ENCODE data around the gene PSAPL1.

The PSAPL1 gene

GRCh38 chr4:7424553-7425111 lies 10.1 kb downstream of the PSAPL1 start:
- no peaks in the 10 kb centered on the region for H3K4me1 ChIP-seq (ENCODE audit: low read depth, poor library complexity, severe bottlenecking)
- H4K20me1 ChIP-seq (ENCODE audit: insufficient read depth), result no peaks in the 10 kb centered on the region
- H3K4me3 ChIP-seq (IDR thresholded peaks at IDR 0.05; ENCODE audit: insufficient read depth, low read depth, low read length), result no peak overlapping the region
- no peak overlapping the region for H2AFZ ChIP-seq (ENCODE audit: low read depth)
- no peaks in the 10 kb centered on the region for H3K36me3 ChIP-seq (ENCODE audit: insufficient read depth)
- H3K27me3 ChIP-seq (ENCODE audit: insufficient read depth, low read depth), result peaks cover 2% of the 10 kb centered on the region; the same call in 1 of the 2 replicates
- H3K4me2 ChIP-seq, result no peak overlapping the region
- no peaks in the 10 kb centered on the region for H3K79me2 ChIP-seq (ENCODE audit: insufficient read depth, low read depth)
- TF ChIP-seq CTCF (conservative IDR thresholded peaks at IDR 0.05; ENCODE audit: low read depth, low read length), result no peak
- no peak overlapping the region for H3K27ac ChIP-seq
- H3K9ac ChIP-seq, result no peak overlapping the region

GRCh38 chr4:7423801-7424552 lies 10.8 kb downstream of the PSAPL1 start:
- no peaks in the 10 kb centered on the region for H4K20me1 ChIP-seq (ENCODE audit: insufficient read depth)
- peaks cover 2% of the 10 kb centered on the region; the same call in 1 of the 2 replicates for H3K27me3 ChIP-seq (ENCODE audit: insufficient read depth, low read depth)
- no peak for TF ChIP-seq CTCF (conservative IDR thresholded peaks at IDR 0.05; ENCODE audit: low read depth, low read length)
- no peaks in the 10 kb centered on the region for H3K4me1 ChIP-seq (ENCODE audit: low read depth, poor library complexity, severe bottlenecking)
- H3K4me2 ChIP-seq, result no peak overlapping the region
- H3K4me3 ChIP-seq (IDR thresholded peaks at IDR 0.05; ENCODE audit: insufficient read depth, low read depth, low read length), result no peak overlapping the region
- H3K79me2 ChIP-seq (ENCODE audit: insufficient read depth, low read depth), result no peaks in the 10 kb centered on the region
- no peak overlapping the region for H2AFZ ChIP-seq (ENCODE audit: low read depth)
- no peak overlapping the region for H3K27ac ChIP-seq
- H3K9ac ChIP-seq, result no peak overlapping the region
- H3K36me3 ChIP-seq (ENCODE audit: insufficient read depth), result no peaks in the 10 kb centered on the region

GRCh38 chr4:7423391-7423790 lies 11.3 kb downstream of the PSAPL1 start:
- H4K20me1 ChIP-seq (ENCODE audit: insufficient read depth), result no peaks in the 10 kb centered on the region

GRCh38 chr4:7422898-7423180 lies 11.9 kb downstream of the PSAPL1 start:
- H3K36me3 ChIP-seq (ENCODE audit: insufficient read depth), result no peaks in the 10 kb centered on the region
- no peak overlapping the region for H3K27ac ChIP-seq
- H3K4me2 ChIP-seq, result no peak overlapping the region
- no peak overlapping the region for H3K4me3 ChIP-seq (IDR thresholded peaks at IDR 0.05; ENCODE audit: insufficient read depth, low read depth, low read length)
- H2AFZ ChIP-seq (ENCODE audit: low read depth), result no peak overlapping the region
- no peaks in the 10 kb centered on the region for H3K4me1 ChIP-seq (ENCODE audit: low read depth, poor library complexity, severe bottlenecking)
- peaks cover 2% of the 10 kb centered on the region; the same call in 1 of the 2 replicates for H3K27me3 ChIP-seq (ENCODE audit: insufficient read depth, low read depth)
- TF ChIP-seq CTCF (conservative IDR thresholded peaks at IDR 0.05; ENCODE audit: low read depth, low read length), result no peak
- H3K9ac ChIP-seq, result no peak overlapping the region
- H3K79me2 ChIP-seq (ENCODE audit: insufficient read depth, low read depth), result no peaks in the 10 kb centered on the region
- no peaks in the 10 kb centered on the region for H4K20me1 ChIP-seq (ENCODE audit: insufficient read depth)

More at GRCh38 chr4:7423391-7423790, 11.3 kb downstream of the PSAPL1 start:
- no peak for TF ChIP-seq CTCF (conservative IDR thresholded peaks at IDR 0.05; ENCODE audit: low read depth, low read length)
- no peaks in the 10 kb centered on the region for H3K36me3 ChIP-seq (ENCODE audit: insufficient read depth)
- H3K27me3 ChIP-seq (ENCODE audit: insufficient read depth, low read depth), result peaks cover 2% of the 10 kb centered on the region; the same call in 1 of the 2 replicates
- no peak overlapping the region for H3K4me3 ChIP-seq (IDR thresholded peaks at IDR 0.05; ENCODE audit: insufficient read depth, low read depth, low read length)
- H3K27ac ChIP-seq, result no peak overlapping the region
- H3K4me1 ChIP-seq (ENCODE audit: low read depth, poor library complexity, severe bottlenecking), result no peaks in the 10 kb centered on the region
- no peak overlapping the region for H3K4me2 ChIP-seq
- no peaks in the 10 kb centered on the region for H3K79me2 ChIP-seq (ENCODE audit: insufficient read depth, low read depth)
- no peak overlapping the region for H3K9ac ChIP-seq
- no peak overlapping the region for H2AFZ ChIP-seq (ENCODE audit: low read depth)
